ENCODE measurements around the gene RAF1. TPM values are rescaled to one million over a fixed set of nuclear protein-coding genes. Genes with fewer than 3 reads are reported as not detected.
"Not testable (repeated sequence)": the region's sequence is repeated elsewhere in the genome, so short reads cannot be mapped to it uniquely, and the experiment has no call there.

The RAF1 gene
- total and polyA plus RNA-seq, 4 experiments from 2014 or later: 54.1 to 120 (median 95.1) TPM

- POLR2A ChIA-PET (ENCODE audit: partially characterized antibody): no interaction called here
- no peaks in the 10 kb centered on the region for H3K9me3 Mint-ChIP-seq
- intact Hi-C loops (cut with micrococcal nuclease): loop anchor here (1.0 to 2.0 kb wide), 4 partner anchors 14 to 187 kb away; partner anchors contain the start of gene RPL32
- Histone ChIP-seq H3K9me3 (ENCODE audit: control insufficient read depth in 1 of 2, low read length in 2 of 2) (no peaks in the 10 kb centered on the region), H3K27ac (ENCODE audit: low read depth, low read length) (no peak overlapping the region), H3K27me3 (ENCODE audit: insufficient read depth, low read length) (no peaks in the 10 kb centered on the region), H3K36me3 (ENCODE audit: insufficient read depth, low read length) (no peaks in the 10 kb centered on the region), H3K4me1 (ENCODE audit: insufficient read depth, low read length) (no peaks in the 10 kb centered on the region), H3K4me3 (ENCODE audit: low read length in 2 of 2) (no peak overlapping the region)
- CTCF ChIA-PET (ENCODE audit: partially characterized antibody): interaction anchor here (0.9 to 2.2 kb wide), 8 partner anchors 9 to 69 kb away, joined by 3 to 11 read pairs (median 6); no protein-coding TSS in a partner anchor
- no peak overlapping the region for H3K4me3 Mint-ChIP-seq
- no peak overlapping the region for H3K27ac Mint-ChIP-seq
- H3K27me3 Mint-ChIP-seq: peaks cover 1 to 9% of the 10 kb centered on the region in 2 donors
- no peaks in the 10 kb centered on the region for H3K36me3 Mint-ChIP-seq
- no peak for DNase-seq
- H3K4me1 Mint-ChIP-seq: no peaks in the 10 kb centered on the region
These were observed 42.1 kb upstream of the RAF1 start for GRCh38 chr3:12705981-12706380.

GRCh38 chr3:12705374-12705926 is 41.5 kb upstream of the RAF1 start:
- no peak for DNase-seq
- intact Hi-C loops (cut with micrococcal nuclease): no loop called here

GRCh38 chr3:12702501-12702900 is 38.6 kb upstream of the RAF1 start:
- H3K4me1 Mint-ChIP-seq: no peaks in the 10 kb centered on the region
- no peaks in the 10 kb centered on the region for H3K9me3 ChIP-seq (ENCODE audit: control insufficient read depth in 1 of 2, low read length in 2 of 2)
- ChIA-PET POLR2A (ENCODE audit: partially characterized antibody) (no interaction called here), CTCF (ENCODE audit: partially characterized antibody) (interaction anchor here (1.3 kb wide), 1 partner anchor 8 kb away, joined by 3 read pairs; no protein-coding TSS in a partner anchor)
- H3K9me3 Mint-ChIP-seq: no peaks in the 10 kb centered on the region
- peaks cover 1 to 3% of the 10 kb centered on the region in 2 donors for H3K27me3 Mint-ChIP-seq
- no peaks in the 10 kb centered on the region for H3K36me3 Mint-ChIP-seq
- H3K27ac ChIP-seq (ENCODE audit: low read depth, low read length): no peak overlapping the region
- H3K4me3 ChIP-seq (ENCODE audit: low read length in 2 of 2): no peak overlapping the region
- H3K4me1 ChIP-seq (ENCODE audit: insufficient read depth, low read length): no peaks in the 10 kb centered on the region
- no peak overlapping the region for H3K27ac Mint-ChIP-seq
- H3K36me3 ChIP-seq (ENCODE audit: insufficient read depth, low read length): no peaks in the 10 kb centered on the region
- no peaks in the 10 kb centered on the region for H3K27me3 ChIP-seq (ENCODE audit: insufficient read depth, low read length)
- no peak for DNase-seq
- H3K4me3 Mint-ChIP-seq: no peak overlapping the region
- intact Hi-C loops (cut with micrococcal nuclease): no loop called here

More at GRCh38 chr3:12705374-12705926, 41.5 kb upstream of the RAF1 start:
- Histone ChIP-seq H3K4me1 (ENCODE audit: insufficient read depth, low read length) (no peaks in the 10 kb centered on the region), H3K27me3 (ENCODE audit: insufficient read depth, low read length) (no peaks in the 10 kb centered on the region), H3K9me3 (ENCODE audit: control insufficient read depth in 1 of 2, low read length in 2 of 2) (no peaks in the 10 kb centered on the region), H3K36me3 (ENCODE audit: insufficient read depth, low read length) (no peaks in the 10 kb centered on the region), H3K27ac (ENCODE audit: low read depth, low read length) (no peak overlapping the region), H3K4me3 (ENCODE audit: low read length in 2 of 2) (no peak overlapping the region)
- ChIA-PET POLR2A (ENCODE audit: partially characterized antibody) (no interaction called here), CTCF (ENCODE audit: partially characterized antibody) (interaction anchor here (0.9 to 2.2 kb wide), 6 partner anchors 9 to 21 kb away, joined by 3 to 11 read pairs (median 6); no protein-coding TSS in a partner anchor)
- Mint-ChIP-seq H3K4me3 (no peak overlapping the region), H3K9me3 (no peaks in the 10 kb centered on the region), H3K36me3 (no peaks in the 10 kb centered on the region), H3K27me3 (peaks cover 1 to 9% of the 10 kb centered on the region in 2 donors), H3K27ac (no peak overlapping the region), H3K4me1 (no peaks in the 10 kb centered on the region)

GRCh38 chr3:12701601-12702000 is 37.7 kb upstream of the RAF1 start:
- H3K27me3 ChIP-seq (ENCODE audit: insufficient read depth, low read length); DNase-seq; H3K4me3 Mint-ChIP-seq; H3K9me3 Mint-ChIP-seq; H3K4me3 ChIP-seq (ENCODE audit: low read length in 2 of 2); POLR2A ChIA-PET (ENCODE audit: partially characterized antibody); H3K9me3 ChIP-seq (ENCODE audit: control insufficient read depth in 1 of 2, low read length in 2 of 2); H3K27ac ChIP-seq (ENCODE audit: low read depth, low read length); H3K27me3 Mint-ChIP-seq; H3K27ac Mint-ChIP-seq; H3K4me1 ChIP-seq (ENCODE audit: insufficient read depth, low read length); H3K36me3 Mint-ChIP-seq; H3K36me3 ChIP-seq (ENCODE audit: insufficient read depth, low read length); H3K4me1 Mint-ChIP-seq; intact Hi-C loops (cut with micrococcal nuclease): not testable (repeated sequence)
- CTCF ChIA-PET (ENCODE audit: partially characterized antibody): interaction anchor here (1.3 kb wide), 1 partner anchor 9 kb away, joined by 3 read pairs; no protein-coding TSS in a partner anchor

- no peak overlapping the region for H3K27ac ChIP-seq (ENCODE audit: low read depth, low read length)
- H3K36me3 Mint-ChIP-seq: no peaks in the 10 kb centered on the region
- no peaks in the 10 kb centered on the region for H3K4me1 Mint-ChIP-seq
- no peaks in the 10 kb centered on the region for H3K27me3 ChIP-seq (ENCODE audit: insufficient read depth, low read length)
- H3K9me3 Mint-ChIP-seq: no peaks in the 10 kb centered on the region
- H3K36me3 ChIP-seq (ENCODE audit: insufficient read depth, low read length): no peaks in the 10 kb centered on the region
- POLR2A ChIA-PET (ENCODE audit: partially characterized antibody): no interaction called here
- no peaks in the 10 kb centered on the region for H3K4me1 ChIP-seq (ENCODE audit: insufficient read depth, low read length)
- no peak for DNase-seq
- intact Hi-C loops (cut with micrococcal nuclease): no loop called here
- H3K4me3 ChIP-seq (ENCODE audit: low read length in 2 of 2): no peak overlapping the region
- no peaks in the 10 kb centered on the region for H3K9me3 ChIP-seq (ENCODE audit: control insufficient read depth in 1 of 2, low read length in 2 of 2)
- H3K27me3 Mint-ChIP-seq: peaks cover 0 to 1% of the 10 kb centered on the region in 2 donors
- no peak overlapping the region for H3K27ac Mint-ChIP-seq
- no peak overlapping the region for H3K4me3 Mint-ChIP-seq
- CTCF ChIA-PET (ENCODE audit: partially characterized antibody): interaction anchor here (1.4 kb wide), 1 partner anchor 8 kb away, joined by 5 read pairs; no protein-coding TSS in a partner anchor
These were observed 36.9 kb upstream of the RAF1 start for GRCh38 chr3:12700800-12701199.

- ChIA-PET CTCF (ENCODE audit: partially characterized antibody) (interaction anchor here (1.9 kb wide), 1 partner anchor 10 kb away, joined by 8 read pairs; no protein-coding TSS in a partner anchor), POLR2A (ENCODE audit: partially characterized antibody) (no interaction called here)
- Histone ChIP-seq H3K4me3 (ENCODE audit: low read length in 2 of 2) (no peak overlapping the region), H3K27me3 (ENCODE audit: insufficient read depth, low read length) (no peaks in the 10 kb centered on the region), H3K36me3 (ENCODE audit: insufficient read depth, low read length) (no peaks in the 10 kb centered on the region), H3K27ac (ENCODE audit: low read depth, low read length) (no peak overlapping the region), H3K4me1 (ENCODE audit: insufficient read depth, low read length) (no peaks in the 10 kb centered on the region), H3K9me3 (ENCODE audit: control insufficient read depth in 1 of 2, low read length in 2 of 2) (no peaks in the 10 kb centered on the region)
- intact Hi-C loops (cut with micrococcal nuclease): no loop called here
- no peaks in the 10 kb centered on the region for H3K27me3 Mint-ChIP-seq
- H3K36me3 Mint-ChIP-seq: no peaks in the 10 kb centered on the region
- H3K27ac Mint-ChIP-seq: no peak overlapping the region
- no peak for DNase-seq
- no peaks in the 10 kb centered on the region for H3K4me1 Mint-ChIP-seq
- H3K4me3 Mint-ChIP-seq: no peak overlapping the region
- H3K9me3 Mint-ChIP-seq: no peaks in the 10 kb centered on the region
These were observed 32.0 kb upstream of the RAF1 start for GRCh38 chr3:12695916-12696315.

- CTCF ChIA-PET (ENCODE audit: partially characterized antibody): interaction anchor here (0.7 to 1.3 kb wide), 2 partner anchors 11 to 25 kb away, joined by 4 to 5 read pairs; no protein-coding TSS in a partner anchor
- H3K4me3 ChIP-seq (ENCODE audit: low read length in 2 of 2): no peak overlapping the region
- H3K4me1 Mint-ChIP-seq: no peaks in the 10 kb centered on the region
- H3K27ac Mint-ChIP-seq: no peak overlapping the region
- no peaks in the 10 kb centered on the region for H3K36me3 ChIP-seq (ENCODE audit: insufficient read depth, low read length)
- no peaks in the 10 kb centered on the region for H3K4me1 ChIP-seq (ENCODE audit: insufficient read depth, low read length)
- H3K9me3 Mint-ChIP-seq: no peaks in the 10 kb centered on the region
- POLR2A ChIA-PET (ENCODE audit: partially characterized antibody): interaction anchor here (0.6 kb wide), 1 partner anchor 1881 kb away, joined by 3 read pairs; no protein-coding TSS in a partner anchor
- H3K27ac ChIP-seq (ENCODE audit: low read depth, low read length): no peak overlapping the region
- no peaks in the 10 kb centered on the region for H3K27me3 ChIP-seq (ENCODE audit: insufficient read depth, low read length)
- H3K36me3 Mint-ChIP-seq: no peaks in the 10 kb centered on the region
- intact Hi-C loops (cut with micrococcal nuclease): no loop called here
- H3K9me3 ChIP-seq (ENCODE audit: control insufficient read depth in 1 of 2, low read length in 2 of 2): no peaks in the 10 kb centered on the region
- H3K27me3 Mint-ChIP-seq: no peaks in the 10 kb centered on the region
- no peak for DNase-seq
- no peak overlapping the region for H3K4me3 Mint-ChIP-seq
These were observed 31.2 kb upstream of the RAF1 start for GRCh38 chr3:12695112-12695511.

Data from CD4-positive, alpha-beta memory T cell (primary cell).